Motor neuron (in vitro differentiated cells): Measurements from ENCODE around the gene PCDH19. TPM values are rescaled to one million over a fixed set of nuclear protein-coding genes. Genes with fewer than 3 reads are reported as not detected.

Experiments used
- ATAC-seq, 8 experiments: fragments of 200-7000 bp; cut with Tn5 transposase; replicated peaks in 6 of 8; 2 replicates each; pipeline ENCODE4 v1.8.0; 2021; ENCODE audit warnings: mild to moderate bottlenecking in 8 of 8, moderate library complexity in 8 of 8
- H3K27ac ChIP-seq, 2 donors: fragments of 250-450 bp; sonication (Bioruptor Pico); 2 replicates each; pipeline ENCODE4 v1.9.0; 2021; ENCODE audit warnings: antibody characterized with exemption in 2 of 2, mild to moderate bottlenecking in 2 of 2, moderate library complexity in 1 of 2
- H3K4me1 ChIP-seq, 2 donors: fragments of 250-450 bp; sonication (Bioruptor Pico); replicated peaks in 1 of 2; 2 replicates each; pipeline ENCODE4 v1.6.1; 2021; ENCODE audit warnings: antibody characterized with exemption in 2 of 2, mild to moderate bottlenecking in 2 of 2, moderate library complexity in 1 of 2
- H3K4me3 ChIP-seq, 5 donors: fragments of 250-450 bp; sonication (Bioruptor Pico); 2 replicates each; pipeline ENCODE4 v1.9.0; 2021; ENCODE audit warnings: antibody characterized with exemption in 5 of 5, mild to moderate bottlenecking in 5 of 5, moderate library complexity in 4 of 5
- WGBS, 10 experiments: fragments of 450-650 bp; shearing (Covaris generic); methylation state at CpG; one replicate each; pipeline ENCODE4 v1.0.0; 2022; 5-methylcytosine and 5-hydroxymethylcytosine counted together
- in situ Hi-C, 9 experiments: fragments of 400-800 bp; cut with MboI; loops; one replicate each; pipeline ENCODE4 v1.15.0; 2021; ENCODE audit warnings: low sequenced_read_pairs in 9 of 9, low pct_unique_long_range_greater_than_20kb in 2 of 9; ENCODE audit not compliant: unreplicated experiment in 9 of 9
- total RNA-seq, 8 experiments: library from RNA; unstranded; fragments of 300-600 nt; gene quantifications; 2 replicates each; pipeline versions ENCODE4 v1.2.3 to v1.2.4, GENCODE V29; 2022

Gene PCDH19
- total RNA-seq, 8 experiments from 2014 or later = 0.20 to 11.2 (median 9.1) TPM

GRCh38 chrX:100413229-100413628, 3.2 kb upstream of the PCDH19 start:
- peak overlapping the region in 1 of 5 donors; percentile 16 for H3K4me3 ChIP-seq
- peaks cover 11 to 17% of the 10 kb centered on the region in 2 donors for H3K4me1 ChIP-seq
- no peak overlapping the region for H3K27ac ChIP-seq
- in situ Hi-C loops = no loop called here
- WGBS, 10 experiments = 0 to 5% (median 4%) methylated on average over 4 to 5 of the region's 5 CpGs; no CpG with 5 or more reads in 7 of the 10 experiments
- peak in 4 of 8 experiments; percentile 15 to 47 (median 34) for ATAC-seq

- peaks cover 2 to 7% of the 10 kb centered on the region in 2 donors for H3K4me1 ChIP-seq
- H3K4me3 ChIP-seq = peak overlapping the region in 4 of 5 donors; percentile 49 to 76 (median 54)
- no peak overlapping the region for H3K27ac ChIP-seq
- ATAC-seq = no peak
- WGBS, 10 experiments = 10 to 93% (median 30%) methylated on average over 1 to 32 of the region's 36 CpGs; no CpG with 5 or more reads in 2 of the 10 experiments
- in situ Hi-C loops = no loop called here
Measured at GRCh38 chrX:100411802-100412715, 2.0 kb upstream of the PCDH19 start.

- peak in 6 of 8 experiments; percentile 6 to 29 (median 22) for ATAC-seq
- no peak overlapping the region for H3K27ac ChIP-seq
- H3K4me1 ChIP-seq = peaks cover 0 to 6% of the 10 kb centered on the region in 2 donors
- in situ Hi-C loops = no loop called here
- WGBS, 10 experiments = 7 to 31% (median 12%) methylated on average over 3 to 17 of the region's 53 CpGs; no CpG with 5 or more reads in 4 of the 10 experiments
- H3K4me3 ChIP-seq = peak overlapping the region; percentile 41 to 76 (median 50)
Measured at GRCh38 chrX:100410901-100411801, 1.1 kb upstream of the PCDH19 start.

GRCh38 chrX:100408713-100409609, 1.1 kb downstream of the PCDH19 start:
- Histone ChIP-seq H3K4me1 (peaks cover 0 to 8% of the 10 kb centered on the region in 2 donors), H3K4me3 (peak overlapping the region; percentile 41 to 76 (median 50)), H3K27ac (no peak overlapping the region)
- in situ Hi-C loops = no loop called here
- peak in 5 of 8 experiments; percentile 8 to 34 (median 27) for ATAC-seq
- WGBS, 10 experiments = 0% methylated on average over 1 of the region's 87 CpGs; no CpG with 5 or more reads in 9 of the 10 experiments

- peak overlapping the region; percentile 41 to 76 (median 50) for H3K4me3 ChIP-seq
- in situ Hi-C loops = no loop called here
- H3K27ac ChIP-seq = no peak overlapping the region
- WGBS, 10 experiments = 60 to 69% methylated on average over 18 to 26 of the region's 90 CpGs; no CpG with 5 or more reads in 8 of the 10 experiments
- ATAC-seq = peak in 2 of 8 experiments; percentile 3 to 6
- peaks cover 3 to 9% of the 10 kb centered on the region in 2 donors for H3K4me1 ChIP-seq
Measured at GRCh38 chrX:100407784-100408712, 2.0 kb downstream of the PCDH19 start.

GRCh38 chrX:100407147-100407783, 2.8 kb downstream of the PCDH19 start:
- 67 to 100% methylated on average over 1 to 15 of the region's 47 CpGs; no CpG with 5 or more reads in 8 of the 10 experiments for WGBS, 10 experiments
- Histone ChIP-seq H3K4me3 (peak overlapping the region in 1 of 5 donors; percentile 41), H3K4me1 (peaks cover 6 to 11% of the 10 kb centered on the region in 2 donors), H3K27ac (no peak overlapping the region)
- no peak for ATAC-seq
- in situ Hi-C loops = no loop called here

GRCh38 chrX:100405424-100405823, 4.6 kb downstream of the PCDH19 start:
- H3K27ac ChIP-seq = no peak overlapping the region
- peak overlapping the region; percentile 23 to 35 (median 27) for H3K4me3 ChIP-seq
- no peak for ATAC-seq
- peaks cover 6 to 7% of the 10 kb centered on the region in 2 donors for H3K4me1 ChIP-seq
- in situ Hi-C loops = no loop called here

- no peak overlapping the region for H3K27ac ChIP-seq
- H3K4me3 ChIP-seq = peak overlapping the region; percentile 23 to 35 (median 27)
- WGBS, 10 experiments = 0 to 52% (median 17%) methylated on average over 1 to 3 of the region's 3 CpGs; no CpG with 5 or more reads in 4 of the 10 experiments
- no peak for ATAC-seq
- in situ Hi-C loops = no loop called here
- peaks cover 6 to 7% of the 10 kb centered on the region in 2 donors for H3K4me1 ChIP-seq
Measured at GRCh38 chrX:100404851-100405250, 5.2 kb downstream of the PCDH19 start.

GRCh38 chrX:100395781-100396180, 14.3 kb downstream of the PCDH19 start:
- WGBS, 10 experiments = 13 to 80% (median 20%) methylated on average over 1 to 5 of the region's 6 CpGs; no CpG with 5 or more reads in 7 of the 10 experiments
- Histone ChIP-seq H3K27ac (no peak overlapping the region), H3K4me1 (no peaks in the 10 kb centered on the region), H3K4me3 (no peak overlapping the region)
- in situ Hi-C loops = no loop called here
- peak in 2 of 8 experiments; percentile 35 to 46 for ATAC-seq

GRCh38 chrX:100381619-100382018, 28.5 kb downstream of the PCDH19 start:
- peak in 5 of 8 experiments; percentile 52 to 73 (median 60) for ATAC-seq
- Histone ChIP-seq H3K4me3 (no peak overlapping the region), H3K27ac (peak overlapping the region in 1 of 2 donors; percentile 5), H3K4me1 (peaks cover 20 to 34% of the 10 kb centered on the region in 2 donors)
- in situ Hi-C loops = no loop called here
- WGBS, 10 experiments = 29 to 63% (median 33%) methylated on average over 1 to 3 of the region's 3 CpGs; no CpG with 5 or more reads in 5 of the 10 experiments
